Stomach (tissue), 4 donors: ENCODE measurements around the gene CD81.

ENCODE experiments used
- EP300 ChIP-seq: sonication (generic); formaldehyde crosslinking; IDR thresholded peaks from one replicate; pipeline ENCODE4 v1.6.1; 2017; ENCODE audit warnings: antibody characterized with exemption
- POLR2A ChIP-seq, 4 donors: fragments of 450-650 bp; IDR thresholded peaks; one replicate each; pipeline ENCODE4 v1.6.1; 2016; ENCODE audit warnings: antibody characterized with exemption in 4 of 4, control low read depth in 2 of 4, mild to moderate bottlenecking in 1 of 4, moderate library complexity in 1 of 4
- POLR2AphosphoS5 ChIP-seq, 3 donors: sonication (generic); formaldehyde crosslinking; IDR thresholded peaks; one replicate each; pipeline ENCODE4 v1.6.1; 2016; ENCODE audit warnings: antibody characterized with exemption in 3 of 3
- TF ChIP-seq, protein P1 (sequence below), 7 experiments: fragments of 450-650 bp in 4 of 7; fragments of 200-600 bp in 3 of 7; sonication (generic) in 3 of 7; IDR thresholded peaks; one replicate each; pipeline ENCODE4 v1.5.1; 2016 to 2019; ENCODE audit warnings: antibody characterized with exemption in 7 of 7, control low read depth in 2 of 7, mild to moderate bottlenecking in 1 of 7

DNA sequence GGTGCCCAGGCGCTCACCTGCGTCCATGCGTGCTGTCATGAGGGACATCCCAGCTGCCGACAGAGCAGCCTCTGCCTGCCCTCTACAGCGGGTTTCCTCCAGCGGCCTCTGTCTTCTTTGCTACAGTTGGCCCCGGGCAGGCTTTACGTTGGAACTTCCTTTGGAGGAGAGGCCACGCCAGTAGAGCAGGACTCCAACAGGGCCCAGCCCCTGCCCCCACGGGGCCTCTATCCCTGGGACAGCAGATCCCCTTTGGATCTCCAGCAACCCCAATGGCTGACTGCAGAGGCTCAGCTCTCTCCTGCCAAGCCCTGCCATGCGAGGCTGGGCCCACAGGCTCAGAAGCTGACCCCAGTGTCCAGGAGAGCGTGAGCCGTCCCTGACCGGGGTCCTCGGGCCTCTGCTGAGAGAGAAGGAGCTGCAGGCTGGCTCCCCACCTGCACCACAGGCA lies 55.1 kb downstream of the CD81 start:
- TF ChIP-seq, protein P1, sequence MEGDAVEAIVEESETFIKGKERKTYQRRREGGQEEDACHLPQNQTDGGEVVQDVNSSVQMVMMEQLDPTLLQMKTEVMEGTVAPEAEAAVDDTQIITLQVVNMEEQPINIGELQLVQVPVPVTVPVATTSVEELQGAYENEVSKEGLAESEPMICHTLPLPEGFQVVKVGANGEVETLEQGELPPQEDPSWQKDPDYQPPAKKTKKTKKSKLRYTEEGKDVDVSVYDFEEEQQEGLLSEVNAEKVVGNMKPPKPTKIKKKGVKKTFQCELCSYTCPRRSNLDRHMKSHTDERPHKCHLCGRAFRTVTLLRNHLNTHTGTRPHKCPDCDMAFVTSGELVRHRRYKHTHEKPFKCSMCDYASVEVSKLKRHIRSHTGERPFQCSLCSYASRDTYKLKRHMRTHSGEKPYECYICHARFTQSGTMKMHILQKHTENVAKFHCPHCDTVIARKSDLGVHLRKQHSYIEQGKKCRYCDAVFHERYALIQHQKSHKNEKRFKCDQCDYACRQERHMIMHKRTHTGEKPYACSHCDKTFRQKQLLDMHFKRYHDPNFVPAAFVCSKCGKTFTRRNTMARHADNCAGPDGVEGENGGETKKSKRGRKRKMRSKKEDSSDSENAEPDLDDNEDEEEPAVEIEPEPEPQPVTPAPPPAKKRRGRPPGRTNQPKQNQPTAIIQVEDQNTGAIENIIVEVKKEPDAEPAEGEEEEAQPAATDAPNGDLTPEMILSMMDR (IDR thresholded peaks at IDR 0.05): no peak
- TF ChIP-seq POLR2A (IDR thresholded peaks at IDR 0.05) (no peak), EP300 (no peak), POLR2AphosphoS5 (IDR thresholded peaks at IDR 0.05) (no peak)
